ENCODE results near the gene VAMP1.

DNA sequence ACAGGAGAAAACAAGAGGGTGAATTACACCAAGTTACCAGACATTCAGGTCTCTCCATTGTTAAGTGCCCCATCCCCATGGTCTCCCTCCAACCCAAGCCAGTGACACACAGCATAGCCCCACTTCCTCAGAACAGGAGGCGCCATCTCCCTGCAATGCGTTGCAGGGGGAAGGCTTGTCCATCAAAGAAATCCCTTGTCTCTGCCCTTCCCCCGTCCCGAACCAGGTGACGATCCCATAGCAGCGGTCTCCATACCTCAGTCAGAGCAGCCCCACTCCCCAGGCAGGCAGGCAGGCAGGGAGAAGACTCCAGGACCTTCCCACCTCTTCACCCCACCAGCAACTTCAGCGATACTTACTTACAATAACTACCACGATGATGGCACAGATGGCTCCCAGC, 5.9 kb downstream of the VAMP1 start:
- TF ChIP-seq, protein P1, sequence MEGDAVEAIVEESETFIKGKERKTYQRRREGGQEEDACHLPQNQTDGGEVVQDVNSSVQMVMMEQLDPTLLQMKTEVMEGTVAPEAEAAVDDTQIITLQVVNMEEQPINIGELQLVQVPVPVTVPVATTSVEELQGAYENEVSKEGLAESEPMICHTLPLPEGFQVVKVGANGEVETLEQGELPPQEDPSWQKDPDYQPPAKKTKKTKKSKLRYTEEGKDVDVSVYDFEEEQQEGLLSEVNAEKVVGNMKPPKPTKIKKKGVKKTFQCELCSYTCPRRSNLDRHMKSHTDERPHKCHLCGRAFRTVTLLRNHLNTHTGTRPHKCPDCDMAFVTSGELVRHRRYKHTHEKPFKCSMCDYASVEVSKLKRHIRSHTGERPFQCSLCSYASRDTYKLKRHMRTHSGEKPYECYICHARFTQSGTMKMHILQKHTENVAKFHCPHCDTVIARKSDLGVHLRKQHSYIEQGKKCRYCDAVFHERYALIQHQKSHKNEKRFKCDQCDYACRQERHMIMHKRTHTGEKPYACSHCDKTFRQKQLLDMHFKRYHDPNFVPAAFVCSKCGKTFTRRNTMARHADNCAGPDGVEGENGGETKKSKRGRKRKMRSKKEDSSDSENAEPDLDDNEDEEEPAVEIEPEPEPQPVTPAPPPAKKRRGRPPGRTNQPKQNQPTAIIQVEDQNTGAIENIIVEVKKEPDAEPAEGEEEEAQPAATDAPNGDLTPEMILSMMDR (conservative IDR thresholded peaks at IDR 0.05; ENCODE audit: low read depth, low read length): no peak
- no peak for TF ChIP-seq EZH2 (IDR thresholded peaks at IDR 0.05; ENCODE audit: low read length, unreplicated experiment)
